Ishikawa (cell line): ENCODE results near the gene NECAB2.

Source experiments
- CEBPB ChIP-seq: IDR thresholded peaks from 2 replicates; pipeline ENCODE4 v1.6.1; 2012
- EGR1 ChIP-seq: IDR thresholded peaks from 2 replicates; pipeline ENCODE4 v1.6.1; 2012
- EP300 ChIP-seq: IDR thresholded peaks from 2 replicates; pipeline ENCODE4 v1.6.1; 2012; ENCODE audit warnings: borderline replicate concordance
- MAX ChIP-seq: IDR thresholded peaks from 2 replicates; pipeline ENCODE4 v1.6.1; 2012
- RAD21 ChIP-seq: IDR thresholded peaks from 2 replicates; pipeline ENCODE4 v1.6.1; 2012; ENCODE audit warnings: low read depth
- REST ChIP-seq: IDR thresholded peaks from 2 replicates; pipeline ENCODE4 v1.6.1; 2012; ENCODE audit warnings: low read depth, mild to moderate bottlenecking
- TCF12 ChIP-seq: IDR thresholded peaks from 2 replicates; pipeline ENCODE4 v1.6.1; 2012; ENCODE audit warnings: low read depth
- YY1 ChIP-seq: IDR thresholded peaks from 2 replicates; pipeline ENCODE4 v1.6.1; 2012; ENCODE audit warnings: low read depth
- ZBTB7A ChIP-seq: IDR thresholded peaks from 2 replicates; pipeline ENCODE4 v1.6.1; 2012; ENCODE audit warnings: low read depth

GRCh38 chr16:83929811-83930555 lies 38.1 kb upstream of the NECAB2 start:
- no peak for TF ChIP-seq EP300
- TF ChIP-seq ZBTB7A: no peak
- TF ChIP-seq REST: no peak
- TF ChIP-seq EGR1: no peak
- no peak for TF ChIP-seq RAD21
- no peak for TF ChIP-seq MAX
- TF ChIP-seq YY1: no peak
- TF ChIP-seq CEBPB: no peak
- TF ChIP-seq TCF12: no peak
